Measurements from ENCODE around the gene FAM107A. TPM values are rescaled to one million over a fixed set of nuclear protein-coding genes. Genes with fewer than 3 reads are reported as not detected.

Gene FAM107A
- total RNA-seq, 6 experiments from 2014 or later = 0.33 to 3.6 (median 1.6) TPM

GRCh38 chr3:58556761-58557221 lies 20.4 kb downstream of the FAM107A start:
- Histone ChIP-seq H3K27ac (no peak overlapping the region), H3K27me3 (no peaks in the 10 kb centered on the region), H3K9me3 (no peaks in the 10 kb centered on the region), H3K4me3 (no peak overlapping the region), H3K36me3 (no peaks in the 10 kb centered on the region), H3K4me1 (peaks cover 0 to 5% (median under 1%) of the 10 kb centered on the region in 4 donors)
- TF ChIP-seq, protein P1, sequence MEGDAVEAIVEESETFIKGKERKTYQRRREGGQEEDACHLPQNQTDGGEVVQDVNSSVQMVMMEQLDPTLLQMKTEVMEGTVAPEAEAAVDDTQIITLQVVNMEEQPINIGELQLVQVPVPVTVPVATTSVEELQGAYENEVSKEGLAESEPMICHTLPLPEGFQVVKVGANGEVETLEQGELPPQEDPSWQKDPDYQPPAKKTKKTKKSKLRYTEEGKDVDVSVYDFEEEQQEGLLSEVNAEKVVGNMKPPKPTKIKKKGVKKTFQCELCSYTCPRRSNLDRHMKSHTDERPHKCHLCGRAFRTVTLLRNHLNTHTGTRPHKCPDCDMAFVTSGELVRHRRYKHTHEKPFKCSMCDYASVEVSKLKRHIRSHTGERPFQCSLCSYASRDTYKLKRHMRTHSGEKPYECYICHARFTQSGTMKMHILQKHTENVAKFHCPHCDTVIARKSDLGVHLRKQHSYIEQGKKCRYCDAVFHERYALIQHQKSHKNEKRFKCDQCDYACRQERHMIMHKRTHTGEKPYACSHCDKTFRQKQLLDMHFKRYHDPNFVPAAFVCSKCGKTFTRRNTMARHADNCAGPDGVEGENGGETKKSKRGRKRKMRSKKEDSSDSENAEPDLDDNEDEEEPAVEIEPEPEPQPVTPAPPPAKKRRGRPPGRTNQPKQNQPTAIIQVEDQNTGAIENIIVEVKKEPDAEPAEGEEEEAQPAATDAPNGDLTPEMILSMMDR (IDR thresholded peaks at IDR 0.05) = no peak
- no peak for TF ChIP-seq POLR2A (IDR thresholded peaks at IDR 0.05)
- ATAC-seq = no peak
- DNase-seq = peak in 1 of 3 donors; percentile 20
- WGBS (ENCODE audit: insufficient coverage, low coverage, low lambda C conversion rate, missing lambda C conversion rate) = 69% methylated on average over 4 of the region's 6 CpGs
- intact Hi-C loops (cut with DNase I) = no loop called here

DNA sequence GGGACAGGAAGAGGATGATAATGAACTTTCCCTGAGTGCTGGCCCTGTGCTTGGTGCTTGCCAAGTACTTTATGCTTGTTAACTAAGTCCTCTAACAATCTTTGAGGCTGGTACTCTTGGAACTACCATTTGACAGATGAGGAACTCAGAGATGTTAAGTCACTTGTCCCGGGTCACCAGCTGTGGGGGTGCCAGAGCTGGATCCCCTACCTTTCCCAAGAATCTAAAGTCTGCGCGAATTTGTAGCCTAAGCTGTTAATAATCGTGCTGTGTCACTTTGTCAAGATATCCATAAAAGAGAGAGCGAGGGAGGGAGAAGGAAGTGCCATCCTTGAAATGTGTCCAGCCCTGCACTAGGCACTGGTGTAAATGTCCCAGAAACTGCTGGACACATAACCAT lies 21.2 kb downstream of the FAM107A start:
- Histone ChIP-seq H3K36me3 (no peaks in the 10 kb centered on the region), H3K4me1 (peaks cover 0 to 12% (median 3%) of the 10 kb centered on the region in 4 donors), H3K4me3 (no peak overlapping the region), H3K27me3 (no peaks in the 10 kb centered on the region), H3K9me3 (no peaks in the 10 kb centered on the region), H3K27ac (no peak overlapping the region)
- TF ChIP-seq POLR2A (IDR thresholded peaks at IDR 0.05) = no peak
- TF ChIP-seq, protein P1 (IDR thresholded peaks at IDR 0.05) = no peak
- 96% methylated on average over 4 of the region's 5 CpGs for WGBS (ENCODE audit: insufficient coverage, low coverage, low lambda C conversion rate, missing lambda C conversion rate)
- peak in 1 of 3 donors; percentile 7 for DNase-seq
- ATAC-seq = no peak
- intact Hi-C loops (cut with DNase I) = no loop called here

GRCh38 chr3:58555203-58555602 lies 22.0 kb downstream of the FAM107A start:
- Histone ChIP-seq H3K4me3 (no peak overlapping the region), H3K27ac (no peak overlapping the region), H3K9me3 (no peaks in the 10 kb centered on the region), H3K27me3 (no peaks in the 10 kb centered on the region), H3K4me1 (peaks cover 0 to 12% (median 3%) of the 10 kb centered on the region in 4 donors), H3K36me3 (no peaks in the 10 kb centered on the region)
- TF ChIP-seq POLR2A (IDR thresholded peaks at IDR 0.05) = no peak
- TF ChIP-seq, protein P1 (IDR thresholded peaks at IDR 0.05) = no peak
- ATAC-seq (no peak), DNase-seq (peak in 1 of 3 donors; percentile 6)
- 86% methylated on average over 2 of the region's 2 CpGs for WGBS (ENCODE audit: insufficient coverage, low coverage, low lambda C conversion rate, missing lambda C conversion rate)
- intact Hi-C loops (cut with DNase I) = no loop called here

- WGBS (ENCODE audit: insufficient coverage, low coverage, low lambda C conversion rate, missing lambda C conversion rate) = 86% methylated on average over 1 of the region's 1 CpG
- no peak for TF ChIP-seq POLR2A (IDR thresholded peaks at IDR 0.05)
- TF ChIP-seq, protein P1 (IDR thresholded peaks at IDR 0.05) = no peak
- ATAC-seq (no peak), DNase-seq (peak in 1 of 3 donors; percentile 6)
- Histone ChIP-seq H3K4me1 (peaks cover 0 to 12% (median 3%) of the 10 kb centered on the region in 4 donors), H3K9me3 (no peaks in the 10 kb centered on the region), H3K36me3 (no peaks in the 10 kb centered on the region), H3K4me3 (no peak overlapping the region), H3K27me3 (no peaks in the 10 kb centered on the region), H3K27ac (no peak overlapping the region)
- intact Hi-C loops (cut with DNase I) = no loop called here
Measured at GRCh38 chr3:58553003-58553402, 24.2 kb downstream of the FAM107A start.
